Hepatocyte (in vitro differentiated cells): ENCODE results near the gene SP9. TPM values are rescaled to one million over a fixed set of nuclear protein-coding genes. Genes with fewer than 3 reads are reported as not detected.
A peak's percentile ranks its signal among the peaks of the same experiment; 100 is the strongest.

ENCODE experiments used
- DNase-seq: peaks from one replicate; pipeline ENCODE4 v3.0.0-alpha.2; 2016; ENCODE audit warnings: low spot score
- H2AFZ ChIP-seq: fragments of 200-600 bp; sonication (generic); 2 replicates; pipeline ENCODE4 v1.6.0; 2016; ENCODE audit warnings: antibody characterized with exemption, mild to moderate bottlenecking
- H3K27ac ChIP-seq: fragments of 200-600 bp; sonication (generic); 2 replicates; pipeline ENCODE4 v1.5.1; 2016; ENCODE audit warnings: mild to moderate bottlenecking
- H3K27me3 ChIP-seq: fragments of 200-600 bp; sonication (generic); 2 replicates; pipeline ENCODE4 v1.6.1; 2016
- H3K36me3 ChIP-seq: fragments of 200-600 bp; sonication (generic); replicated peaks from 2 replicates; pipeline ENCODE4 v1.5.1; 2016; ENCODE audit warnings: low read depth; ENCODE audit not compliant: insufficient read depth
- H3K4me1 ChIP-seq: fragments of 200-600 bp; sonication (generic); 2 replicates; pipeline ENCODE4 v1.5.1; 2016; ENCODE audit warnings: mild to moderate bottlenecking, moderate library complexity; ENCODE audit not compliant: insufficient read depth
- H3K4me2 ChIP-seq: fragments of 200-600 bp; sonication (generic); 2 replicates; pipeline ENCODE4 v1.6.0; 2016
- H3K4me3 ChIP-seq: fragments of 200-600 bp; sonication (generic); 2 replicates; pipeline ENCODE4 v1.5.1; 2016; ENCODE audit warnings: mild to moderate bottlenecking
- H3K79me2 ChIP-seq: fragments of 200-600 bp; sonication (generic); 2 replicates; pipeline ENCODE4 v1.6.0; 2017; ENCODE audit warnings: mild to moderate bottlenecking
- H3K9me2 ChIP-seq: fragments of 200-600 bp; sonication (generic); replicated peaks from 2 replicates; pipeline ENCODE4 v1.6.0; 2017; ENCODE audit warnings: mild to moderate bottlenecking; ENCODE audit not compliant: insufficient read depth
- H3K9me3 ChIP-seq: fragments of 200-600 bp; sonication (generic); 2 replicates; pipeline ENCODE4 v1.5.1; 2016; ENCODE audit warnings: low read depth, mild to moderate bottlenecking
- H4K20me1 ChIP-seq: fragments of 200-600 bp; sonication (generic); 2 replicates; pipeline ENCODE4 v1.6.0; 2016; ENCODE audit warnings: mild to moderate bottlenecking; ENCODE audit not compliant: insufficient read depth, poor library complexity, severe bottlenecking
- EZH2 ChIP-seq: fragments of 200-600 bp; sonication (generic); IDR thresholded peaks from 2 replicates; pipeline ENCODE4 v1.6.1; 2016; ENCODE audit warnings: antibody characterized with exemption, mild to moderate bottlenecking, borderline replicate concordance
- EZH2phosphoT487 ChIP-seq: fragments of 200-600 bp; sonication (generic); IDR thresholded peaks from one replicate; pipeline ENCODE4 v1.6.1; 2018; ENCODE audit warnings: antibody characterized with exemption, mild to moderate bottlenecking, low read depth, moderate library complexity; ENCODE audit not compliant: unreplicated experiment, severe bottlenecking
- WGBS: methylation state at CpG from one replicate; pipeline ENCODE4 v1.1.6; 2016; ENCODE audit warnings: low lambda C conversion rate; ENCODE audit errors: missing lambda C conversion rate; 5-methylcytosine and 5-hydroxymethylcytosine counted together
- polyA plus RNA-seq: library from polyadenylated mRNA; unstranded; fragments of >200 nt; fragmentation: Nextera tagmentation; extraction: Ambion mirVana; gene quantifications from 2 replicates; pipeline ENCODE4 v1.2.1, GENCODE V29; 2016
- total RNA-seq: library from RNA; depleted of rRNA; stranded (reverse); fragments of >200 nt; gene quantifications from 2 replicates; pipeline ENCODE4 v1.2.3, GENCODE V29; 2014
- TF ChIP-seq, protein P1 (sequence below): fragments of 200-600 bp; sonication (generic); IDR thresholded peaks from 2 replicates; pipeline ENCODE4 v1.5.1; 2016; ENCODE audit warnings: antibody characterized with exemption, mild to moderate bottlenecking; ENCODE audit not compliant: poor library complexity

The SP9 gene
- total and polyA plus RNA-seq, 2 experiments from 2014 or later, result 0.29 TPM; not detected in 1

DNA sequence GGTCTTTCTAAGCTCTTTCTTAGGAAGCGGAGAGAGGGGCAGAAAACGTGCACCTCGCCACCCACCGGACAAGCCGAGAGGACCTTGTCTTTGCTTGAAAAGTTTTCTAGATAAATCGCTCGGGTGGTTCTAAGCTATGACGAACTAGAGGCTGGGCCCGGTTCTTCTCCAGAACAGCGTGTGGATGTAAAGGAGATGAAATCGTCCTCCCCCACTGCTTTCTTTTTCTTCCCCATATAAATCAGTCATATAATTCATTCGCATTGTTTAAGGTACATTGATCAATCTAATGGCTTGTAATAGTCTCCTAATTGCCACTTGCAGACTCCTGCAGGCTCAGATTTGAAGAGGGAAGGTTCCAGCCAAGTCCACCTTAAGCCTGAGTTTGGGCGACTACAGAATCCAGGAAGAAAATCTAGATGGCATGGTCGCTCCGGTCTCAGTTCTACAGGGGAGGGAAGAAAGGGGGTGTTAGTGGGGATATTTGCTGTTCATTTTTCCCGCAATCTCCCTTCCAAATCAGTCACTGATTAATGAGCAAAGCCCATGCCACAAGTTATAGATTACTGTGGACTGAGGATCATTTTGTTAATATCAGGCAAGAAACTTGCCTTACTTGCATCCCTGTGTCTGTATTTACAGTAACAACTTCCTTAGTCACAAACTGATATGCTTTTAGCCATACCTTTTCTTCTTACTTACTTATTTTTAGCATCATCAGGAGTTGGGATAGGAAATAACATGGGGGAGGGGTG, 5.6 kb upstream of the SP9 start:
- H3K27ac ChIP-seq, result no peak overlapping the region
- H3K9me3 ChIP-seq, result no peaks in the 10 kb centered on the region
- H3K79me2 ChIP-seq, result no peaks in the 10 kb centered on the region
- H3K9me2 ChIP-seq, result no peaks in the 10 kb centered on the region
- no peak overlapping the region for H3K4me3 ChIP-seq
- no peaks in the 10 kb centered on the region for H4K20me1 ChIP-seq
- 25% methylated on average over 16 of the region's 16 CpGs for WGBS
- H3K4me1 ChIP-seq, result peaks cover 29% of the 10 kb centered on the region
- H3K27me3 ChIP-seq, result peaks cover 96% of the 10 kb centered on the region
- H2AFZ ChIP-seq, result peak overlapping the region; percentile 43
- no peak for TF ChIP-seq EZH2phosphoT487
- TF ChIP-seq EZH2, result peak; percentile 25
- H3K4me2 ChIP-seq, result peak overlapping the region; percentile 96
- no peak for DNase-seq
- no peaks in the 10 kb centered on the region for H3K36me3 ChIP-seq

DNA sequence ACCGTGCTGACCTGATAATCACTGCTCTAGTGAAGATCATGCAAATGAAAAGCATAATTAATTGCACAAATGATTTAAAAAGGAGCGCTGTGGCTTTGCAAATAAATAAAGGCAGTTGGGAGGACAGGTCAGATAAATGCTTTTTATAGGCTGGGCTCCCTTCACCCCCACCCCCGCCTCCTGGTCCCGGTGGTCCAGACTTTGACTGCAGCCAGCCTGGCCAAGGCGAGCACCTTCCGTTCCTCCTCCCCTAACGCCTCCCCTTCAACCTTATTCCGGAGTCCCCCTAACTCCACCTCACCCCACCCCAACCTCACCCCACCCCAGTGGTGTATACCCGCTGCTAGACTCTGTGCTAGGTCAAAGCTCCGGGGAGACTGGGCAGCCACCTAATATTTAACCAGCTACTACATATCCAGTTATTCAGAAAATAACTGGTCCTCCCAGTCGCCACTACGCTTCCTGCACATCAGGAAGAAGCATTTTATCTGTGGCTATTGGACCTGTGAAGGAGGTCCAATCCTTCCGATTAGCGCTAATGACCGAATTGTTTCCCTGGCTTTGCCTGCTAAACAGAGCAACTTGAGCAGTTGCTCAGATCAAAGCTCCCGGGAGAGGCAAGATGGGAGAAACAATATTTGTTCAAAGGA, 3.7 kb upstream of the SP9 start:
- Histone ChIP-seq H3K27me3 (peaks cover 96% of the 10 kb centered on the region), H3K9me2 (no peaks in the 10 kb centered on the region), H3K4me2 (no peak overlapping the region), H3K36me3 (no peaks in the 10 kb centered on the region), H4K20me1 (no peaks in the 10 kb centered on the region), H3K9me3 (no peaks in the 10 kb centered on the region), H3K4me1 (peaks cover 38% of the 10 kb centered on the region), H3K27ac (no peak overlapping the region), H2AFZ (no peak overlapping the region), H3K79me2 (no peaks in the 10 kb centered on the region), H3K4me3 (no peak overlapping the region)
- DNase-seq, result no peak
- no peak for TF ChIP-seq EZH2phosphoT487
- peak; percentile 45 for TF ChIP-seq EZH2
- 6% methylated on average over 9 of the region's 16 CpGs for whole genome bisulfite sequencing

DNA sequence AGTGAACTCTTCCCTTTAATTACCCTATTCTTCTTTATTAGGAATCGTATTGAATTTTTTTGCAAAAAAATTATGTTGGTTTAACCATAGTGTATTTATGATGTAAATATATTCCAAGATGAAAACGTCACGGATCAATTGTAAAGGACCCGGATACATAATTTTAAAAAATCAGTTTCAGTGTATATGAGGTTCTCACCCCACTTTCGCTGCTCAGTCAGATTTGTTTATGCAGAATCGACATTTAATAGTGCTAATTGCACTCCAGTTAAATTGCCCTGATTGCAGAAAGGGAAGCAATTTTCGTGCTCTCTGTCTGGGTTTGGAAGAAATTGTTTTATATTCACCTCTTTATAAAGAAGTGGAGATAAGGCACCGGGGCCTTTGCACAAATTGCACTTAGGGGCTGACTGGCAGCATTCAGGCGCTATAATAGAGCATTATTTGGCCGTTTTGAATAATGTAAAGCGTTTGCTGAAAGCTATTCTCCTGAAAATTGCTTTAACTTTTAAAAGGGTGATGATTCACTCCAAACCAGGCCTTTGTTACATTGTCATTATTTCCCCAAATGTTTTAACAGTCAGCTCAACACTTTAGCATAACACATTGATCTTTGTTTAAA, 3.0 kb upstream of the SP9 start:
- no peak overlapping the region for H3K4me2 ChIP-seq
- H3K36me3 ChIP-seq, result no peaks in the 10 kb centered on the region
- H3K27ac ChIP-seq, result no peak overlapping the region
- no peaks in the 10 kb centered on the region for H4K20me1 ChIP-seq
- no peak overlapping the region for H2AFZ ChIP-seq
- TF ChIP-seq EZH2 (no peak), EZH2phosphoT487 (peak; percentile 17)
- TF ChIP-seq, protein P1, sequence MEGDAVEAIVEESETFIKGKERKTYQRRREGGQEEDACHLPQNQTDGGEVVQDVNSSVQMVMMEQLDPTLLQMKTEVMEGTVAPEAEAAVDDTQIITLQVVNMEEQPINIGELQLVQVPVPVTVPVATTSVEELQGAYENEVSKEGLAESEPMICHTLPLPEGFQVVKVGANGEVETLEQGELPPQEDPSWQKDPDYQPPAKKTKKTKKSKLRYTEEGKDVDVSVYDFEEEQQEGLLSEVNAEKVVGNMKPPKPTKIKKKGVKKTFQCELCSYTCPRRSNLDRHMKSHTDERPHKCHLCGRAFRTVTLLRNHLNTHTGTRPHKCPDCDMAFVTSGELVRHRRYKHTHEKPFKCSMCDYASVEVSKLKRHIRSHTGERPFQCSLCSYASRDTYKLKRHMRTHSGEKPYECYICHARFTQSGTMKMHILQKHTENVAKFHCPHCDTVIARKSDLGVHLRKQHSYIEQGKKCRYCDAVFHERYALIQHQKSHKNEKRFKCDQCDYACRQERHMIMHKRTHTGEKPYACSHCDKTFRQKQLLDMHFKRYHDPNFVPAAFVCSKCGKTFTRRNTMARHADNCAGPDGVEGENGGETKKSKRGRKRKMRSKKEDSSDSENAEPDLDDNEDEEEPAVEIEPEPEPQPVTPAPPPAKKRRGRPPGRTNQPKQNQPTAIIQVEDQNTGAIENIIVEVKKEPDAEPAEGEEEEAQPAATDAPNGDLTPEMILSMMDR, result no peak
- peaks cover 39% of the 10 kb centered on the region for H3K4me1 ChIP-seq
- H3K79me2 ChIP-seq, result no peaks in the 10 kb centered on the region
- DNase-seq, result no peak
- H3K4me3 ChIP-seq, result no peak overlapping the region
- H3K27me3 ChIP-seq, result peaks cover 95% of the 10 kb centered on the region
- H3K9me3 ChIP-seq, result no peaks in the 10 kb centered on the region
- WGBS, result 10% methylated on average over 11 of the region's 11 CpGs
- no peaks in the 10 kb centered on the region for H3K9me2 ChIP-seq

DNA sequence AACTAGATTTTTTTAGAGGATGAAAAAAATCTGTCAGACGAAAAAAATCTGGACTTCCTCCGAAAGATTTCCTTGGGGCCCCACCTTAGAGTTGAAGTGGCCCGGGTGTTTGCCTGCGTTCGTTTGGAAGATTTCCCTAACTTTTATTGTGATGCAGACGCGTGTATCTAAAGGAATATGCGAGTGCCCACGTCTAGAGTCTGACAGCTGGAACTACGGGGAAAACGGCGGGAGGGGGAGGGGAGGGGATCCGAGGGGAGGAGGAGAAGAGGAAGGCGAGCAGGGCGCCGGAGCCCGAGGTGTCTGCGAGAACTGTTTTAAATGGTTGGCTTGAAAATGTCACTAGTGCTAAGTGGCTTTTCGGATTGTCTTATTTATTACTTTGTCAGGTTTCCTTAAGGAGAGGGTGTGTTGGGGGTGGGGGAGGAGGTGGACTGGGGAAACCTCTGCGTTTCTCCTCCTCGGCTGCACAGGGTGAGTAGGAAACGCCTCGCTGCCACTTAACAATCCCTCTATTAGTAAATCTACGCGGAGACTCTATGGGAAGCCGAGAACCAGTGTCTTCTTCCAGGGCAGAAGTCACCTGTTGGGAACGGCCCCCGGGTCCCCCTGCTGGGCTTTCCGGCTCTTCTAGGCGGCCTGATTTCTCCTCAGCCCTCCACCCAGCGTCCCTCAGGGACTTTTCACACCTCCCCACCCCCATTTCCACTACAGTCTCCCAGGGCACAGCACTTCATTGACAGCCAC, 2.4 kb upstream of the SP9 start:
- Histone ChIP-seq H3K27ac (no peak overlapping the region), H3K9me2 (no peaks in the 10 kb centered on the region), H3K9me3 (no peaks in the 10 kb centered on the region), H4K20me1 (no peaks in the 10 kb centered on the region), H3K4me1 (peaks cover 36% of the 10 kb centered on the region), H3K79me2 (no peaks in the 10 kb centered on the region), H3K4me3 (no peak overlapping the region), H3K4me2 (no peak overlapping the region), H3K36me3 (no peaks in the 10 kb centered on the region), H2AFZ (no peak overlapping the region), H3K27me3 (peaks cover 93% of the 10 kb centered on the region)
- peak; percentile 45 for TF ChIP-seq EZH2
- TF ChIP-seq, protein P1, result no peak
- TF ChIP-seq EZH2phosphoT487, result peak; percentile 39
- 6% methylated on average over 19 of the region's 31 CpGs for WGBS
- no peak for DNase-seq
